Limb (tissue), 2 donors: Measurements from ENCODE around the gene ELMO1.

Experiments used
- DNase-seq, 2 donors: peaks; one replicate each; pipeline ENCODE4 v3.0.0-alpha.2; 2016; ENCODE audit errors: extremely low spot score in 2 of 2

The ELMO1 gene

GRCh38 chr7:37431413-37431812 is 17.3 kb downstream of the ELMO1 start:
- DNase-seq: no peak

GRCh38 chr7:37430640-37431039 is 18.0 kb downstream of the ELMO1 start:
- DNase-seq: no peak

- no peak for DNase-seq
Observed at GRCh38 chr7:37430171-37430570, 18.5 kb downstream of the ELMO1 start.

GRCh38 chr7:37429435-37429791 is 19.3 kb downstream of the ELMO1 start:
- no peak for DNase-seq

- DNase-seq: no peak
Observed at GRCh38 chr7:37428681-37429434, 19.8 kb downstream of the ELMO1 start.

- no peak for DNase-seq
Observed at GRCh38 chr7:37427276-37427940, 21.3 kb downstream of the ELMO1 start.

GRCh38 chr7:37425498-37425897 is 23.2 kb downstream of the ELMO1 start:
- no peak for DNase-seq

GRCh38 chr7:37424995-37425394 is 23.7 kb downstream of the ELMO1 start:
- DNase-seq: no peak

GRCh38 chr7:37424521-37424920 is 24.1 kb downstream of the ELMO1 start:
- no peak for DNase-seq

GRCh38 chr7:37421861-37422500 is 26.7 kb downstream of the ELMO1 start:
- DNase-seq: no peak

- peak in 1 of 2 donors; percentile 47 for DNase-seq
Observed at GRCh38 chr7:37420946-37421695, 27.5 kb downstream of the ELMO1 start.

- DNase-seq: no peak
Observed at GRCh38 chr7:37419496-37419895, 29.2 kb downstream of the ELMO1 start.

- DNase-seq: no peak
Observed at GRCh38 chr7:37418381-37418780, 30.3 kb downstream of the ELMO1 start.

GRCh38 chr7:37417107-37417474 is 31.6 kb downstream of the ELMO1 start:
- DNase-seq: no peak

- no peak for DNase-seq
Observed at GRCh38 chr7:37416378-37417106, 32.1 kb downstream of the ELMO1 start.

GRCh38 chr7:37415629-37416028 is 33.0 kb downstream of the ELMO1 start:
- DNase-seq: no peak

- no peak for DNase-seq
Observed at GRCh38 chr7:37414352-37414983, 34.2 kb downstream of the ELMO1 start.

GRCh38 chr7:37411444-37412034 is 37.1 kb downstream of the ELMO1 start:
- DNase-seq: no peak

GRCh38 chr7:37410305-37411229 is 38.1 kb downstream of the ELMO1 start:
- DNase-seq: no peak
